Tibial nerve (tissue), 4 donors: ENCODE data around the gene PGBD1. TPM values are rescaled to one million over a fixed set of nuclear protein-coding genes. Genes with fewer than 3 reads are reported as not detected.
"Not testable (repeated sequence)": the region's sequence is repeated elsewhere in the genome, so short reads cannot be mapped to it uniquely, and the experiment has no call there.

Experiments
- DNase-seq, 2 donors: peaks; one replicate each; pipeline ENCODE4 v3.0.0-alpha.2; 2019; ENCODE audit warnings: low spot score in 2 of 2
- H3K27ac ChIP-seq, 4 donors: fragments of 200-600 bp; sonication (generic) in 3 of 4; one replicate each; pipeline ENCODE4 v1.5.1; 2017 to 2019; ENCODE audit warnings: mild to moderate bottlenecking in 1 of 4
- H3K27me3 ChIP-seq, 2 donors: fragments of 200-600 bp; sonication (generic) in 1 of 2; one replicate each; pipeline versions ENCODE4 v1.5.1 to v1.6.0; 2017 to 2019
- H3K36me3 ChIP-seq, 3 donors: fragments of 200-600 bp; sonication (generic); one replicate each; pipeline ENCODE4 v1.5.1; 2018 to 2019
- H3K4me1 ChIP-seq, 4 donors: fragments of 200-600 bp; sonication (generic) in 3 of 4; one replicate each; pipeline ENCODE4 v1.5.1; 2017 to 2019
- H3K4me3 ChIP-seq, 4 donors: fragments of 200-600 bp; sonication (generic) in 3 of 4; one replicate each; pipeline ENCODE4 v1.5.1; 2017 to 2019; ENCODE audit warnings: mild to moderate bottlenecking in 1 of 4, moderate library complexity in 1 of 4
- H3K9me3 ChIP-seq, 4 donors: fragments of 200-600 bp; sonication (generic) in 3 of 4; one replicate each; pipeline ENCODE4 v1.5.1; 2017 to 2019
- CTCF ChIP-seq, 5 experiments: fragments of 200-600 bp in 3 of 5; fragments of 450-650 bp in 2 of 5; sonication (generic) in 3 of 5; IDR thresholded peaks; one replicate each; pipeline ENCODE4 v1.5.1; 2016 to 2019; ENCODE audit warnings: antibody characterized with exemption in 5 of 5, mild to moderate bottlenecking in 3 of 5, moderate library complexity in 2 of 5
- EP300 ChIP-seq, 2 donors: sonication (generic); formaldehyde crosslinking; IDR thresholded peaks; one replicate each; pipeline ENCODE4 v1.6.1; 2017; ENCODE audit warnings: antibody characterized with exemption in 2 of 2, mild to moderate bottlenecking in 1 of 2
- POLR2A ChIP-seq, 2 donors: fragments of 450-650 bp; IDR thresholded peaks; one replicate each; pipeline ENCODE4 v1.6.1; 2017; ENCODE audit warnings: antibody characterized with exemption in 2 of 2, mild to moderate bottlenecking in 2 of 2, moderate library complexity in 2 of 2
- WGBS, 2 donors: methylation state at CpG; one replicate each; pipeline ENCODE4 v1.1.5; 2018; 5-methylcytosine and 5-hydroxymethylcytosine counted together
- total RNA-seq, 4 donors: library from RNA; depleted of rRNA; stranded (reverse); fragments of >200 nt; gene quantifications; one replicate each; pipeline ENCODE4 v1.1.0, GENCODE V29; 2016

Gene PGBD1
- total RNA-seq, 4 donors from 2014 or later: 5.0 to 6.9 (median 6.5) TPM

GRCh38 chr6:28311139-28311823, 29.9 kb downstream of the PGBD1 start:
- WGBS, 2 donors: 75 to 78% methylated on average over 9 of the region's 9 CpGs
- TF ChIP-seq POLR2A (IDR thresholded peaks at IDR 0.05): no peak
- TF ChIP-seq EP300 (IDR thresholded peaks at IDR 0.05): no peak
- TF ChIP-seq CTCF (IDR thresholded peaks at IDR 0.05): no peak
- no peaks in the 10 kb centered on the region for H3K27me3 ChIP-seq
- no peak overlapping the region for H3K4me3 ChIP-seq
- no peak overlapping the region for H3K27ac ChIP-seq
- no peaks in the 10 kb centered on the region for H3K4me1 ChIP-seq
- H3K9me3 ChIP-seq: peaks cover 0 to 6% (median 0%) of the 10 kb centered on the region in 4 donors
- no peak for DNase-seq
- H3K36me3 ChIP-seq: peaks cover 0 to 13% (median 0%) of the 10 kb centered on the region in 3 donors

GRCh38 chr6:28312939-28313338, 31.6 kb downstream of the PGBD1 start:
- WGBS, 2 donors: 85 to 91% methylated on average over 23 of the region's 23 CpGs
- H3K4me1 ChIP-seq: no peaks in the 10 kb centered on the region
- no peak overlapping the region for H3K27ac ChIP-seq
- H3K27me3 ChIP-seq: no peaks in the 10 kb centered on the region
- DNase-seq: no peak
- H3K9me3 ChIP-seq: no peaks in the 10 kb centered on the region
- no peak overlapping the region for H3K4me3 ChIP-seq
- TF ChIP-seq EP300 (IDR thresholded peaks at IDR 0.05) (no peak), CTCF (IDR thresholded peaks at IDR 0.05) (no peak), POLR2A (IDR thresholded peaks at IDR 0.05) (no peak)
- peaks cover 0 to 13% (median 0%) of the 10 kb centered on the region in 3 donors for H3K36me3 ChIP-seq

GRCh38 chr6:28315628-28316027, 34.3 kb downstream of the PGBD1 start:
- DNase-seq: no peak
- TF ChIP-seq EP300 (IDR thresholded peaks at IDR 0.05): no peak
- no peak for TF ChIP-seq POLR2A (IDR thresholded peaks at IDR 0.05)
- TF ChIP-seq CTCF (IDR thresholded peaks at IDR 0.05): no peak
- Histone ChIP-seq H3K27me3 (no peaks in the 10 kb centered on the region), H3K4me1 (no peaks in the 10 kb centered on the region), H3K9me3 (peaks cover 0 to 10% (median 0%) of the 10 kb centered on the region in 4 donors), H3K4me3 (no peak overlapping the region), H3K27ac (no peak overlapping the region), H3K36me3 (peaks cover 0 to 13% (median 0%) of the 10 kb centered on the region in 3 donors)
- WGBS, 2 donors: 83 to 92% methylated on average over 3 of the region's 3 CpGs

GRCh38 chr6:28317866-28318265, 36.5 kb downstream of the PGBD1 start:
- not testable (repeated sequence) for H3K27ac ChIP-seq, H3K4me3 ChIP-seq, H3K27me3 ChIP-seq, H3K4me1 ChIP-seq, H3K36me3 ChIP-seq, DNase-seq
- 90 to 95% methylated on average over 8 of the region's 8 CpGs for WGBS, 2 donors
- peaks cover 0 to 13% (median 0%) of the 10 kb centered on the region in 4 donors for H3K9me3 ChIP-seq

DNA sequence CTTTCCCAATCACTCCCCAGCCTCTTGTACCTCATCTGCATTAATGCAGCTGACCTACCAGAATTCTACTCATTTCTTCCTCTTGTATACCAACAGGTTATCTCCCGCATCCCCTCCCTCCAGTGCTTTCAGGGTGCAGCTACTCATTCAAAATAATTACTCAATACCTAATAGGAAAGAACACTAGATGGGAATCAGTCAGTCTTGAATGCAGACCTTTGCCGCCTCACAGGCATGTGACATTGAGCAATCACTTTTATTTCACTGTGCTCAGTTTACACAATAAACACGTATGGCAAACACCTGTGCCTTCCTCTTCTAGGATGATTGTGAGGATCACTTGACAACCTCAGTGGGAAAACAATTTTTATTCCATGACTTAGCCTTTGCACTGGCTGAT, 41.3 kb downstream of the PGBD1 start:
- Histone ChIP-seq H3K4me3 (no peak overlapping the region), H3K27ac (no peak overlapping the region), H3K27me3 (no peaks in the 10 kb centered on the region), H3K4me1 (no peaks in the 10 kb centered on the region), H3K36me3 (peaks cover 0 to 42% (median 18%) of the 10 kb centered on the region in 3 donors), H3K9me3 (peaks cover 0 to 54% (median 16%) of the 10 kb centered on the region in 4 donors)
- WGBS, 2 donors: 93 to 94% methylated on average over 3 of the region's 3 CpGs
- no peak for TF ChIP-seq CTCF (IDR thresholded peaks at IDR 0.05)
- TF ChIP-seq EP300 (IDR thresholded peaks at IDR 0.05): no peak
- TF ChIP-seq POLR2A (IDR thresholded peaks at IDR 0.05): no peak
- no peak for DNase-seq
